Measurements from ENCODE around the gene ENPP7. TPM values are rescaled to one million over a fixed set of nuclear protein-coding genes. Genes with fewer than 3 reads are reported as not detected.
A peak's percentile ranks its signal among the peaks of the same experiment; 100 is the strongest.
"Not testable (repeated sequence)": the region's sequence is repeated elsewhere in the genome, so short reads cannot be mapped to it uniquely, and the experiment has no call there.

ENPP7 gene
- total and polyA plus RNA-seq, 5 donors from 2014 or later = 0.08 TPM; not detected in 4

DNA sequence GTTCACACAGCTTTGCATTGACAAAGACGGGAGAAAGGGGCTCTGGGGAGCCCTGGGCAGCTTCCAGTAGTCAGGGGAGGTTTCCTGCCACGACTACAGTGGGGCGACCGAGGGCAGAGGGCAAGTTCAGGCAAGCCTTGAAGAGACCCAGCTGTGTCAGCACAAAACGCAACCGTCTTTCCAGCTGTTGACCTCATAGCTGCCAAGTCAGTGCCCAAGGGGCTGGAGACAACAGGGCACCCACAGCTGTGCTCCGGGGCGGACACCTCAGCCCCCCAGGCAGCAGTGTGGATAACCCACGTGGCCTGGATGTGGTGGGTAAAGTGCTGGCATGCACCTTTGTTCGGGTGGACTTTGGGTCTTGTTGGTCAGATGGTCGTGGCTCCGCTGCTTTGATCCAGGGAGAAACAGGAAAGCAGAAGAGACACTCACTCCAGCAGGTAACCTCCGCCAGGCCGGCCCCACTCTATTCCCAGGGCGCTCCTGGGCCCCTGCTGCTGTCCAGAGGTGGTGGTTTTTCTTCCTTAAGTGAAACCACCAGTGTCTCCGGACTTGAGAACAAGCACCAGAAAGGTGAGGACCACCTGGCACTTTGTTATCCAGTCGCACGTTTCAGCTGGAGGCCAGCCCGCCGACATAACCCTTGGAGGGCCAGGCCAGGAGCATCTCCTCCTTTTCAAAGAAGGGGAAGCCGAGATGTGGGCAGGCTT, 29.6 kb downstream of the ENPP7 start:
- Histone ChIP-seq H3K36me3 (ENCODE audit: control insufficient read depth, insufficient read depth, low read length) (no peaks in the 10 kb centered on the region), H3K4me1 (ENCODE audit: control insufficient read depth, insufficient read depth, low read length, poor library complexity, severe bottlenecking) (no peaks in the 10 kb centered on the region), H3K27ac (ENCODE audit: insufficient read depth, low read length, poor library complexity, severe bottlenecking) (no peak overlapping the region), H3K9me3 (ENCODE audit: control insufficient read depth in 2 of 2, low read length in 2 of 2) (no peaks in the 10 kb centered on the region), H3K4me3 (ENCODE audit: low read depth, low read length) (no peak overlapping the region), H3K27me3 (ENCODE audit: control insufficient read depth, insufficient read depth, low read length) (no peaks in the 10 kb centered on the region)
- no peaks in the 10 kb centered on the region for H3K36me3 Mint-ChIP-seq
- peaks cover 30% of the 10 kb centered on the region for H3K27me3 Mint-ChIP-seq
- H3K27ac Mint-ChIP-seq = no peak overlapping the region
- no peak overlapping the region for H3K4me3 Mint-ChIP-seq
- ATAC-seq (ENCODE audit: low read depth in 2 of 2) (no peak), DNase-seq (no peak)
- H3K4me1 Mint-ChIP-seq = peaks cover 0 to 2% (median 0%) of the 10 kb centered on the region in 4 donors
- H3K9me3 Mint-ChIP-seq = peaks cover 0 to 2% (median 0%) of the 10 kb centered on the region in 7 donors

DNA sequence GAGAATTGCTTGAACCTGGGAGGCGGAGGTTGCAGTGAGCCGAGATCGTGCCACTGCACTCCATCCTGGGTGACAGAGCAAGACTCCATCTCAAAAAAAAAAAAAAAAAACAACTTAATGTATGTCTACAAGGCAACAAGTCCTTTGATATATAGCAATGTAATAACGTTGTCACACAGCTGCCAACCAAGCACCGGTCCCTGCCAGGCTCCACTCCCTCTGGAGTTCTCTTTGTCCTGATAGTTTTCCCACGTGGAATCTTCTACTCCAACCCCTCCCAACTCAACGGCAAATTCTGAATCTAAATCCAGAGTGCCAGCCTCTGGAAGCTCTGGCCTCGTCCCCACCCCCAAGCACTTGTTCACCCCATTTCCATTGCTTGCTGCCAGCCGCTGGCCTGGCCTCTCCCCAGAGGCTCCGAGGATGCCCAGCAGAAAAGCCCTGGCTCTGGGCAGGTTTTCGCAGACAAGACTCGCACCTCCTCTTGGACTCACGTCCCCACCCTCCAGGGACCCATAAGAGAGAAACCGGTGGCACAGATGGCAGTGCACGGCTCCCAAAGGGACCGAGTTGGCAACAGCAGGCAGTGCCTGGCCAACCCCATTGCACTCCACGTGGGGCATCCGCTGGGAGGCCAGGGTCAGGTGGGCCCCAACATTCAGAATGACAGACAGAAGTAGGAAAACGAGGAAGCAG, 31.3 kb downstream of the ENPP7 start:
- peaks cover 2% of the 10 kb centered on the region for H3K27me3 ChIP-seq (ENCODE audit: control insufficient read depth, insufficient read depth, low read length)
- Mint-ChIP-seq H3K9me3 (no peaks in the 10 kb centered on the region), H3K27me3 (peaks cover 24% of the 10 kb centered on the region), H3K27ac (no peak overlapping the region), H3K4me3 (peak overlapping the region in 1 of 4 donors; percentile 21), H3K36me3 (no peaks in the 10 kb centered on the region), H3K4me1 (peaks cover 0 to 2% (median 0%) of the 10 kb centered on the region in 4 donors)
- DNase-seq = no peak
- ATAC-seq (ENCODE audit: low read depth in 2 of 2) = no peak
- H3K27ac ChIP-seq (ENCODE audit: insufficient read depth, low read length, poor library complexity, severe bottlenecking) = no peak overlapping the region
- H3K9me3 ChIP-seq (ENCODE audit: control insufficient read depth in 2 of 2, low read length in 2 of 2) = no peaks in the 10 kb centered on the region
- no peak overlapping the region for H3K4me3 ChIP-seq (ENCODE audit: low read depth, low read length)
- H3K36me3 ChIP-seq (ENCODE audit: control insufficient read depth, insufficient read depth, low read length) = no peaks in the 10 kb centered on the region
- no peaks in the 10 kb centered on the region for H3K4me1 ChIP-seq (ENCODE audit: control insufficient read depth, insufficient read depth, low read length, poor library complexity, severe bottlenecking)

DNA sequence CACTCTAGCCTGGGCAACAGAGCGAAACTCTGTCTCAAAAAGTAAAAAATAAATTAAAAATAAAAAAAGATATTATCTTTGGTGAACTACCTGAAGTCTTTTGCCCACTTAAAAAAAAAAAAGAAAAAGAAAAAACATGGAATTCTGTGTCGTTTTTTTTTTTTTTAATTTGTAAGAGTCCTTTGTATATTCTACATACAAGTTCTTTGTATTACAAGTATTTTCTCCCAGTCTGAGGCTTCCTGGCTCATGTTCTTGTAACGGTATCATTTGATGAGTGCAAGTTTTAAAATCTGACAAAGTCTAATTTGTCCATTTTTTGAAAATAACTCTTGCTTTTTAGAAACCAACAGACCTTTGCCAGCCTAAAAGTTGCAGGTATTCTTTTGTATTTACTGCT, 35.0 kb downstream of the ENPP7 start:
- Histone ChIP-seq H3K9me3 (ENCODE audit: control insufficient read depth in 2 of 2, low read length in 2 of 2) (no peaks in the 10 kb centered on the region), H3K27ac (ENCODE audit: insufficient read depth, low read length, poor library complexity, severe bottlenecking) (no peak overlapping the region), H3K4me1 (ENCODE audit: control insufficient read depth, insufficient read depth, low read length, poor library complexity, severe bottlenecking) (no peaks in the 10 kb centered on the region), H3K36me3 (ENCODE audit: control insufficient read depth, insufficient read depth, low read length) (no peaks in the 10 kb centered on the region), H3K4me3 (ENCODE audit: low read depth, low read length) (no peak overlapping the region), H3K27me3 (ENCODE audit: control insufficient read depth, insufficient read depth, low read length) (peaks cover 4% of the 10 kb centered on the region)
- Mint-ChIP-seq H3K4me1 (peaks cover 0 to 2% (median 0%) of the 10 kb centered on the region in 4 donors), H3K27ac (no peak overlapping the region), H3K4me3 (no peak overlapping the region), H3K9me3 (no peaks in the 10 kb centered on the region), H3K36me3 (no peaks in the 10 kb centered on the region), H3K27me3 (peaks cover 41% of the 10 kb centered on the region)
- ATAC-seq (ENCODE audit: low read depth in 2 of 2) (no peak), DNase-seq (no peak)

DNA sequence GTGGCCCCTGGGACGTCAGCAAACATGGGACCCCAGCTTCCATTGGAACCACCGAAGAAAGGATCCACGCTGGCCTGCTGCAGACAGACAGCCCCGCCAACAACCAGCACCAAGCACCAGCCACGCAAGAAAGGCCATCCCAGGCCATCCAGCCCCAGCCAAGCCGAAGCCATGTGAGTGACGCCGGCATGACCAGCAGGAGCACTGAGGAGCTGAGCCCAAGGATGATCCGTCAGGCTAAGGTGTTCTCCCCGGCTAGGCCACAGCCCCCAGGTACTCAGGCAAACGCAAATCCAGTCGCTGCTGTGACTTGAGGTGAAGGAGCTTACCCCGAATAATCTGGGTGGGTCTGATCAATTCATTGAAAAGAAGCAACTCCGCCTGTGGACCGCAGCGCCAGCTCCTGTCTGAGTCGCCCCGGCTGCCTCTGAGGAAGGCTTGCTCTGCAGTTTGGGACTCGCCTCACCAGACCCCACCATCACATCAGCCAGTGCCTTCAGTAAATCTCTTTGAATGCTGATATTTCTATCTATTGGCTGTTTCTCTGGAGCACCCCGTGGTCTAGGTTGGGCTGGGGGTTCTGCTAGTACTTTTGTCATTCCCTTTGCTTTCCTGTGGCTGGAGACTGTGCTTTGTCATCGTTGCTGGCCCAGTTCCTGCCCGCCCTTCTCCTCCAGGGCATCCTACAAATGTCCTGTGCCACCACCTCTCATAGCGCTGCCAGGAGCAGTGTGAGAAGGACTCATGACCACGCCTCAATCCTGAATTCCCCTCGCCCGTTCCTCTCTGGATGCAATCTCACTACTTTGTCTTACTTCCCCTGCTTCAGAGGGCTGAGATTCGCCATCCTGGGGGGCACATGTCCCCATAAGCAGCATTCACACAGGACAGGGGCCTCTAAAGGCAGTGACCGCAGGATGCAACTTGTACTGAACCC, 39.1 kb downstream of the ENPP7 start:
- H3K4me3 ChIP-seq (ENCODE audit: low read depth, low read length) = no peak overlapping the region
- H3K27ac ChIP-seq (ENCODE audit: insufficient read depth, low read length, poor library complexity, severe bottlenecking) = no peak overlapping the region
- Mint-ChIP-seq H3K27me3 (peaks cover 58% of the 10 kb centered on the region), H3K4me3 (no peak overlapping the region), H3K36me3 (no peaks in the 10 kb centered on the region), H3K27ac (no peak overlapping the region), H3K9me3 (no peaks in the 10 kb centered on the region), H3K4me1 (no peaks in the 10 kb centered on the region)
- no peaks in the 10 kb centered on the region for H3K9me3 ChIP-seq (ENCODE audit: control insufficient read depth in 2 of 2, low read length in 2 of 2)
- DNase-seq = no peak
- H3K27me3 ChIP-seq (ENCODE audit: control insufficient read depth, insufficient read depth, low read length) = peaks cover 9% of the 10 kb centered on the region
- H3K4me1 ChIP-seq (ENCODE audit: control insufficient read depth, insufficient read depth, low read length, poor library complexity, severe bottlenecking) = no peaks in the 10 kb centered on the region
- no peaks in the 10 kb centered on the region for H3K36me3 ChIP-seq (ENCODE audit: control insufficient read depth, insufficient read depth, low read length)
- no peak for ATAC-seq (ENCODE audit: low read depth in 2 of 2)

DNA sequence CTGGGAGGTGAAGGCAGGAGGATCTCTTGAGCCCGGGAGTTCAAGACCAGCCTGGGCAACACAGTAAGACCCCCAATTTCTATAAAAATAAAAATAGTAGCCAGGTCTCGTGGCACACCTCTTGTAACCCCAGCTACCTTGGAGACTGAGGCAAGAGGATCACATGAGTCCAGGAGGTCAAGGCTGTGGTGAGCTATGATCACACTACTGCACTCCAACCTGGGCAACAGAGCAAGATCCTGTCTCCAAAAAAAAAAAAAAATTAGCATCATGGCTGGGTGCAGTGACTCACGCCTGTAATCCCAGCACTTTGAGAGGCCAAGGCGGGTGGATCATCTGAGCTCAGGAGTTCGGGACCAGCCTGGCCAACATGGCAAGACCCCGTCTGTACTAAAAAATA, 40.5 kb downstream of the ENPP7 start:
- no peaks in the 10 kb centered on the region for H3K36me3 Mint-ChIP-seq
- ATAC-seq (ENCODE audit: low read depth in 2 of 2) (no peak), DNase-seq (no peak)
- H3K9me3 Mint-ChIP-seq = no peaks in the 10 kb centered on the region
- Histone ChIP-seq H3K36me3 (ENCODE audit: control insufficient read depth, insufficient read depth, low read length) (no peaks in the 10 kb centered on the region), H3K4me3 (ENCODE audit: low read depth, low read length) (no peak overlapping the region), H3K9me3 (ENCODE audit: control insufficient read depth in 2 of 2, low read length in 2 of 2) (no peaks in the 10 kb centered on the region), H3K4me1 (ENCODE audit: control insufficient read depth, insufficient read depth, low read length, poor library complexity, severe bottlenecking) (no peaks in the 10 kb centered on the region), H3K27ac (ENCODE audit: insufficient read depth, low read length, poor library complexity, severe bottlenecking) (no peak overlapping the region), H3K27me3 (ENCODE audit: control insufficient read depth, insufficient read depth, low read length) (peaks cover 20% of the 10 kb centered on the region)
- no peak overlapping the region for H3K4me3 Mint-ChIP-seq
- H3K4me1 Mint-ChIP-seq = no peaks in the 10 kb centered on the region
- no peak overlapping the region for H3K27ac Mint-ChIP-seq
- peaks cover 71% of the 10 kb centered on the region for H3K27me3 Mint-ChIP-seq

DNA sequence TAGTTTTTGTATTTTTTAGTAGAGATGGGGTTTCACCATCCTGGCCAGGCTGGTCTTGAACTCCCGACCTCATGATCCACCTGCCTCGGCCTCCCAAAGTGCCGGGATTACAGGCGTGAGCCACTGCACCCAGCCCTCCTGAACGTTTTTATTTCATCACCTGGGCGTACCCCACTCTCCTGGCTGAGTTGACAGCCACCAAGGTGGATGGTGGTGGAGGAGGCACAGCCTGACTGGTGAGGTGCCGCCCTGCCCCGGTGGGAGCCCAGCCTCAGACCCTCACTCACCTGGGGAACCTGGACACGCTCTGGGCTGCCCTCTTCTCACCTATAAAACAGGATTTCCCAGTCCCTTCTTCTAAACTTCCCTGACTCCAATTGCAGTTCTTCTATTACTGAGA, 42.0 kb downstream of the ENPP7 start:
- H3K9me3 Mint-ChIP-seq; H3K4me3 Mint-ChIP-seq; H3K36me3 Mint-ChIP-seq; ATAC-seq (ENCODE audit: low read depth in 2 of 2); H3K4me3 ChIP-seq (ENCODE audit: low read depth, low read length); H3K36me3 ChIP-seq (ENCODE audit: control insufficient read depth, insufficient read depth, low read length); H3K9me3 ChIP-seq (ENCODE audit: control insufficient read depth in 2 of 2, low read length in 2 of 2); DNase-seq; H3K27ac Mint-ChIP-seq; H3K27ac ChIP-seq (ENCODE audit: insufficient read depth, low read length, poor library complexity, severe bottlenecking): not testable (repeated sequence)
- Histone ChIP-seq H3K4me1 (ENCODE audit: control insufficient read depth, insufficient read depth, low read length, poor library complexity, severe bottlenecking) (peaks cover 11% of the 10 kb centered on the region), H3K27me3 (ENCODE audit: control insufficient read depth, insufficient read depth, low read length) (peaks cover 26% of the 10 kb centered on the region)
- H3K27me3 Mint-ChIP-seq = peaks cover 72% of the 10 kb centered on the region
- H3K4me1 Mint-ChIP-seq = peaks cover 0 to 11% (median 5%) of the 10 kb centered on the region in 4 donors

DNA sequence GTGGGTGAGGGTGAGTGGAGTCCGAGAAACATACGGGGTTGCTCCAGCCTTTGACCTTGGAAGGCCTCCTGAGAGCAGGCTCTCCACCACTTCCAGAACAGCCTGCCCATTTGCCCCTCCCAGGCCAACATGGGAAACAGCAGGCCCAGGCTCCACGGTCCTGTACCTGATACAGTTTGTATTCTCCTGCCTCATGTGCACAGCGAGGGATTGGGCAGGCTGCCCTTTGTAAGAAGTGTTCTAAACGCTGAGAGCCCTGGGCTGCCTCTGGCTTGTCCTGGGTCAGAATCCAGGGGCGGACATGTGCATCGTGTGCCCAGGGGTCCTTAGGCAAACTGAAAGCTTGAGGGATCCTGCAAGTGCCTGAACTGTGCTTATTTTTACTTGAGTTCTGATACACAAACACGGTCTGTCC, 43.8 kb downstream of the ENPP7 start:
- ATAC-seq (ENCODE audit: low read depth in 2 of 2) = no peak
- peaks cover 31% of the 10 kb centered on the region for H3K27me3 ChIP-seq (ENCODE audit: control insufficient read depth, insufficient read depth, low read length)

More for the DNA sequence above, 43.8 kb downstream of the ENPP7 start:
- no peak overlapping the region for H3K4me3 Mint-ChIP-seq
- Histone ChIP-seq H3K4me1 (ENCODE audit: control insufficient read depth, insufficient read depth, low read length, poor library complexity, severe bottlenecking) (peaks cover 22% of the 10 kb centered on the region), H3K27ac (ENCODE audit: insufficient read depth, low read length, poor library complexity, severe bottlenecking) (no peak overlapping the region), H3K36me3 (ENCODE audit: control insufficient read depth, insufficient read depth, low read length) (no peaks in the 10 kb centered on the region), H3K9me3 (ENCODE audit: control insufficient read depth in 2 of 2, low read length in 2 of 2) (no peaks in the 10 kb centered on the region), H3K4me3 (ENCODE audit: low read depth, low read length) (no peak overlapping the region)
- H3K9me3 Mint-ChIP-seq = peaks cover 0 to 1% (median 0%) of the 10 kb centered on the region in 7 donors
- peaks cover 0 to 22% (median 8%) of the 10 kb centered on the region in 4 donors for H3K4me1 Mint-ChIP-seq
- peaks cover 75% of the 10 kb centered on the region for H3K27me3 Mint-ChIP-seq
- DNase-seq = no peak
- H3K27ac Mint-ChIP-seq = no peak overlapping the region
- no peaks in the 10 kb centered on the region for H3K36me3 Mint-ChIP-seq

All from CD4-positive, CD25-positive, alpha-beta regulatory T cell (primary cell).